Ovary (tissue), 3 donors: ENCODE results near the gene TNRC6B.

Source experiments
- CTCF ChIP-seq, 3 donors: fragments of 450-650 bp in 2 of 3; fragments of 200-600 bp in 1 of 3; IDR thresholded peaks; one replicate each; pipeline versions ENCODE4 v1.5.1 to v1.8.0; 2016 to 2022; ENCODE audit warnings: antibody characterized with exemption in 3 of 3, mild to moderate bottlenecking in 1 of 3
- EP300 ChIP-seq: sonication (generic); formaldehyde crosslinking; IDR thresholded peaks from one replicate; pipeline ENCODE4 v1.6.1; 2017; ENCODE audit warnings: antibody characterized with exemption
- donor health status: DM: no; HTN: no; CAD: no.

DNA sequence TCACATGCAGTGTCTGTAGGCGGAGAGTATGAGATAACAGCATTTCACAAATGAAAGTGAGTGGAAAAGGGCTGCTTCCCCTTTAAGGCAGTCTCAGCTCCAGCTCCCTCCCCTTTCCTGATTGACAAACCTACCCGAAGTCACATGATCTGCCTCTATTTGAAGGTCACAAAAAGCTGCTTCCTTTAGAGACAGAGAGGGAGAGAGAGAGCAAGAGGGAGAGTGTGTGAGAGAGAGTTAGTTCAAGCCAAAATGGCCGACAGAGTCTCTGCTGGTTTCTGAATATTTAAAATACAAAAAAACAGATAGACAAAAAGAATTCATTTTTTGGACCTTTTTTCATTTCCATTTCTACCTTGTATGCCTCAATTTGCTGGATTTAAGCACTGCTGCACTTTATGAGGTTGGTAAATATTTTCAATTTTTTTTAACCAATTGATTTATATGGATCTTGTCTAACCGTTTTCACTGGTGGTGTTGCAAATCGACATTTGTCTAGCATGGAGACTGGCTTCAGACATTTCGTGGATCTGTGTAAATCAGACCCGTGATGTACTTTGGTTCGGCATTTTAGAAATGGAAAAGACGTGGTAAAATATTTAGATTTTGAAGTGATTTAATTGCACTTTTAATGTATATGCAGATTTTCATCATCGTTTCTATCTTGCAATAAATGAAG is at the start of gene TNRC6B:
- TF ChIP-seq CTCF (IDR thresholded peaks at IDR 0.05) (no peak), EP300 (peak; percentile 58)
